ENCODE data around the gene COG4. TPM values are rescaled to one million over a fixed set of nuclear protein-coding genes. Genes with fewer than 3 reads are reported as not detected.

COG4 gene
- total RNA-seq, 1 donor from 2014 or later: 39.3 TPM

- TF ChIP-seq POLR2A (IDR thresholded peaks at IDR 0.05): no peak
- no peak for TF ChIP-seq POLR2AphosphoS5 (IDR thresholded peaks at IDR 0.05; ENCODE audit: insufficient read depth in 1 of 2, low read depth in 1 of 2)
- TF ChIP-seq CTCF (IDR thresholded peaks at IDR 0.05): no peak
- no peak for DNase-seq (ENCODE audit: extremely low spot score in 2 of 2)
- intact Hi-C loops (cut with DNase I): no loop called here
- no peak overlapping the region for H3K4me3 ChIP-seq
- H3K27me3 ChIP-seq: no peaks in the 10 kb centered on the region
- H3K27ac ChIP-seq: no peak overlapping the region
- H3K36me3 ChIP-seq: no peaks in the 10 kb centered on the region
- no peaks in the 10 kb centered on the region for H3K9me3 ChIP-seq
- H3K4me1 ChIP-seq: peaks cover 84% of the 10 kb centered on the region
Measured at GRCh38 chr16:70432356-70432722, 91.0 kb downstream of the COG4 start.

GRCh38 chr16:70430667-70431536, 92.5 kb downstream of the COG4 start:
- Histone ChIP-seq H3K36me3 (no peaks in the 10 kb centered on the region), H3K27me3 (no peaks in the 10 kb centered on the region), H3K4me3 (no peak overlapping the region), H3K27ac (no peak overlapping the region), H3K4me1 (peaks cover 73% of the 10 kb centered on the region), H3K9me3 (no peaks in the 10 kb centered on the region)
- intact Hi-C loops (cut with DNase I): no loop called here
- no peak for TF ChIP-seq CTCF (IDR thresholded peaks at IDR 0.05)
- TF ChIP-seq POLR2AphosphoS5 (IDR thresholded peaks at IDR 0.05; ENCODE audit: insufficient read depth in 1 of 2, low read depth in 1 of 2): no peak
- TF ChIP-seq POLR2A (IDR thresholded peaks at IDR 0.05): no peak
- no peak for DNase-seq (ENCODE audit: extremely low spot score in 2 of 2)

Small RNA genes lying within 50 kb of the gene (small RNA-seq; reads per million reads assigned to genes)
- not detected for gene RNU6-23P
- gene RPS27P26: not detected
- 592 reads per million, percentile 99 among the genes with 10 or more reads in this experiment for gene SNORD111
- 170 reads per million, percentile 97 among the genes with 10 or more reads in this experiment for gene SNORD111B

Other genes with a start within 250 kb of the COG4 start
- gene AARS1, start 234.0 kb downstream of the COG4 start, total RNA-seq: 54.3 TPM
- 47.6 TPM for gene DDX19B, start 224.4 kb downstream of the COG4 start, total RNA-seq
- gene DDX19A, start 176.7 kb downstream of the COG4 start, total RNA-seq: 30.0 TPM
- gene ST3GAL2, start 84.5 kb downstream of the COG4 start, total RNA-seq: 14.0 TPM
- 20.6 TPM for gene FCSK, start 69.0 kb downstream of the COG4 start, total RNA-seq
- gene SF3B3, start 262 bp upstream of the COG4 start, total RNA-seq: 91.3 TPM
- 6.1 TPM for gene IL34, start 123.0 kb upstream of the COG4 start, total RNA-seq
- gene MTSS2, start 162.5 kb upstream of the COG4 start, total RNA-seq: 102 TPM